Cardiac fibroblast (primary cell): ENCODE measurements around the gene ZDHHC11B.
"Not testable (repeated sequence)": the region's sequence is repeated elsewhere in the genome, so short reads cannot be mapped to it uniquely, and the experiment has no call there.

ENCODE experiments used
- DNase-seq, 2 donors: peaks; one replicate each; pipeline versions ENCODE4 v3.0.0 to v3.0.0-alpha.2; 2010; ENCODE audit warnings: low read depth in 2 of 2
- H3K4me3 ChIP-seq, 2 donors: replicated peaks in 1 of 2; 1 replicate in 1 of 2; 2 replicates in 1 of 2; pipeline ENCODE4 v1.5.1; 2011; ENCODE audit warnings: low read depth in 2 of 2, low read length in 2 of 2, mild to moderate bottlenecking in 2 of 2, moderate library complexity in 1 of 2
- TF ChIP-seq, protein P1 (sequence below): IDR thresholded peaks from one replicate; pipeline ENCODE4 v1.5.1; 2011; ENCODE audit warnings: low read depth, mild to moderate bottlenecking, low read length, inconsistent platforms

ZDHHC11B gene

GRCh38 chr5:693271-694041 lies 91.1 kb downstream of the ZDHHC11B start, which contains the start of gene TPPP:
TPPP (minus strand) TSS chr5:693352; CDS start chr5:678060, 15,292 bp downstream.
- H3K4me3 ChIP-seq = peak within 1 kb of the TSS; percentile 21 to 34
- DNase-seq = peak; percentile 49 to 58

DNA sequence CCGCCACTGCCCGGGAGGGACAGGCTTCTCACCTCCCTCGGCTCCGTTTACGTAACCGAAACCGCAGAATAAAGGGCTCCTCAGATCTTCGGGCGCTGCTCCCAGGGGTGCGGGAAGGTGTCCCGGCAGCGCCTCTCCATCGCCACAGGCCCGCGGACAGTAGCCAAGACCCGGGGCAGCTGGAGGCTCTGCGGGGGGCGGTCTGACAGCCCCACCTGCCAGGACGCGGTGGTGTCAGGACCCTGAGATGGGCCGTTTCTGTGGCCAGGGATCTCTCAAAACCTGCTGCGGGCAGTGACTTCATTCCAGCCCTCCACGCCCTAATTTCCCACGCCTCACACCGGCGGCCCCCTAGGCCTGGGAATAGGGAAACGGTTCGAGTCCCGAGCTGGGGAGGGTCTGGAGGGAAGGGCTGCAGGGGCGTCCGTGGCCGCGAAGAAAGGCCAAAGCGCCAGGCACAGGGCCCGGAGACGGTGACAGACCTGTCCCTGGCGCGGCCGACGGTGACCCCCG lies 91.9 kb downstream of the ZDHHC11B start:
- peak overlapping the region in 1 of 2 donors; percentile 21 for H3K4me3 ChIP-seq
- DNase-seq = not testable (repeated sequence)

GRCh38 chr5:691817-692528 lies 92.6 kb downstream of the ZDHHC11B start:
- DNase-seq = no peak
- H3K4me3 ChIP-seq = no peak overlapping the region
- TF ChIP-seq, protein P1, sequence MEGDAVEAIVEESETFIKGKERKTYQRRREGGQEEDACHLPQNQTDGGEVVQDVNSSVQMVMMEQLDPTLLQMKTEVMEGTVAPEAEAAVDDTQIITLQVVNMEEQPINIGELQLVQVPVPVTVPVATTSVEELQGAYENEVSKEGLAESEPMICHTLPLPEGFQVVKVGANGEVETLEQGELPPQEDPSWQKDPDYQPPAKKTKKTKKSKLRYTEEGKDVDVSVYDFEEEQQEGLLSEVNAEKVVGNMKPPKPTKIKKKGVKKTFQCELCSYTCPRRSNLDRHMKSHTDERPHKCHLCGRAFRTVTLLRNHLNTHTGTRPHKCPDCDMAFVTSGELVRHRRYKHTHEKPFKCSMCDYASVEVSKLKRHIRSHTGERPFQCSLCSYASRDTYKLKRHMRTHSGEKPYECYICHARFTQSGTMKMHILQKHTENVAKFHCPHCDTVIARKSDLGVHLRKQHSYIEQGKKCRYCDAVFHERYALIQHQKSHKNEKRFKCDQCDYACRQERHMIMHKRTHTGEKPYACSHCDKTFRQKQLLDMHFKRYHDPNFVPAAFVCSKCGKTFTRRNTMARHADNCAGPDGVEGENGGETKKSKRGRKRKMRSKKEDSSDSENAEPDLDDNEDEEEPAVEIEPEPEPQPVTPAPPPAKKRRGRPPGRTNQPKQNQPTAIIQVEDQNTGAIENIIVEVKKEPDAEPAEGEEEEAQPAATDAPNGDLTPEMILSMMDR = no peak

DNA sequence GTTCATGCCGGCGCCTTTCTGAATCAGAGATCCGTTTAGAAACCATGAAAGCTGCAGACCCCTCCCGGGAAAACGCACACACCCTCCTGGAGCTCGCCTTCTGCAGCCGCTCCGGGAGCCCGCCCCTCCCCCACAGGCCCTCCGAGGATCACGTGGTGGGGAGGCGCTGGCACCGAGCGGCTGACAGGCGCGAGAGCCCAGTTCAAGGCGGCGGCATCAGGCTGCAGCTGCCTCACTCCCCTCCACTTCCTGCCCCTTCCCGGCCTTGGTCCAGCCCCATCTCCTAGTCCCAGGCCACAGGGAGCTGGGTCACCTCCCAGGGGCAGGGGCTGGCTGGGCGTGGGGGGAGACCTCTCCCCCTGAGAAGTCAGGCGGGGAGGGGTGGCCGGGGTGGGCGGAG lies 93.5 kb downstream of the ZDHHC11B start:
- H3K4me3 ChIP-seq, DNase-seq: not testable (repeated sequence)

DNA sequence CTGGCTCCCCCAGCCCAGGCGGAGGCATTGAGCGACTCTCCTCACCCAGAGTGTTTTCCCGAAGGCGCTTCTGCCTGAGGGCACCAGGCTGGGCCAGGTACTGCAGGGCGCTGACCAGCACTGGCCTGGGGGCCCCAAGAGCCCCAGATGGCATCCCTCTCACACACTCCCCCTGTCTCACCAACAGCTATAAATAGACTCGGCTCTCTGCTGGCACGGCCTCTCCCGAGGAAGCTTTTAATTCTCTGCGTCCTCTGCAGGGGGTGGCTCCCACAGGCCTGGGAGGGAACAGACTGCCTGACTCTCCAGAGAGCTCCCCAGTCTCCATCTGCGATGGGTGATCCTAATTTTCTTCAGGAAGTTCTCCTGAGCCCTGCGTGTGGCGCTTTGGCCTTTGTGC lies 94.2 kb downstream of the ZDHHC11B start:
- not testable (repeated sequence) for H3K4me3 ChIP-seq, DNase-seq

DNA sequence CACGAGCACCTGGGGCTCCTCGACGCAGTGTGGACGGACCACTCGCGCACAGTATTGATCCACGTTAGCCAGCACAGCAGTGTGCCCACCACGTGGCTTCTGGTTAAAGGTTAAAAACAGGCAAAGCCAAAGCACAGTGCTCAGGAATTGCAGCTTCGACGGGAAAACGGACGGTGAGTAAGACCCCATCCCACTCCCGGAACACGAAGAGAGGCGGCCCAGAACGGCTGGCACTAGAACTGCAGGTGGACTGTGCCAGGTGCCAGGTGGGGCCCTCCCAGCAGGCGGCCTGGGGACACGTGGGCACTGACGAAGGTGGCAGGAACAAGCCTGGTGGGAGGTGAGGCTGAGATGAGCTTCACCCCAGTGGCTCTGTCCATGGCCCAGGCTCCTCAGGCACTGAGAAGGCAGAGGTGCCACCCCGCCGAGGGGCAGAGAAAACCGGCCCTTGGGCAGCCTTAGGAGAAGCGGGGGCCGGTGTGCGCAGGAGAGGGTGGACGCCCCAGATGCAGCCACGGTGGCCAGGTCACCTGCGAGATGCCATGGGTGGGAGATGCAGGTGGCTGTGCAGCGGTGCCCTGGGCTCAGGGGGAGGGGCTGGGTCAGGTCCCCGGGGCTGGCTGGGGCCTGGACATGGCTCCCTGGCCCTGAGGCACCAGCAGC lies 96.0 kb downstream of the ZDHHC11B start:
- DNase-seq, H3K4me3 ChIP-seq: not testable (repeated sequence)

DNA sequence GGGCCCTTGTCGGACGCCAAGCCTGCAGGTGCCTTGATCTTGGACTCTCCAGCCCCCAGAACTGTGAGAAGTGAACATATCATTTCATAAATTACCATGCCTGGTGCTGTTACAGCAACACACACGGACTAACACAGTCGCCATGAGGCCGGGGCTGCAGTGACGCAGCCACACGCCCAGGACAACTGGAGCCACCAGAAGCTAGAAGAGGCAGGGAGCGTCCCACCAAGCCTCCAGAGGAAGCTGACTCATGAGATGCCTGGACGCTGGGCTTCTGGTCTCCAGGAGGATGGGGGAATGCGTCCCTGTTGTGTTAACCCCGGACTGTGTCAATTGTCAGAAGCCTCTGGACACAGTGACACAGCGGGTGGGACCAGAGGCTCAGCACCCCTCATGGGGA lies 97.6 kb downstream of the ZDHHC11B start:
- DNase-seq, H3K4me3 ChIP-seq: not testable (repeated sequence)

DNA sequence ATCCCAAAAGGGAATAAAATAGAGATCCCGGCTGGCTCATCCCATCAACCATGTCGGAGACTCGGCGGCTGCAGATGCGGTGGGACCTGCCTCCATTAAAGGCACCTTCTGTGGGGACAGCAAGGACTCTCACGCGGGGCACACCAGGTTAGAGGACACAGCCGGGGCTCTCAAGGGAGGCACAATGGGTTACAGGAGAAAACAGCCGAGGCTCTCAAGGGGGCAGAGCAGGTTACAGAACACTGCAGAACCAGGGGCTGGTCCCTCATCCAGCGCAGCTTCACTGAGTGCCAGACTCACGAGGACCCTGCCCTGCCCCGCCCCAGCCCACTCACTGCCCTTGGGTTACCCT lies 98.4 kb downstream of the ZDHHC11B start:
- not testable (repeated sequence) for H3K4me3 ChIP-seq, DNase-seq

GRCh38 chr5:685262-686171 lies 99.0 kb downstream of the ZDHHC11B start:
- H3K4me3 ChIP-seq = no peak overlapping the region
- TF ChIP-seq, protein P1 = no peak
- DNase-seq = no peak

DNA sequence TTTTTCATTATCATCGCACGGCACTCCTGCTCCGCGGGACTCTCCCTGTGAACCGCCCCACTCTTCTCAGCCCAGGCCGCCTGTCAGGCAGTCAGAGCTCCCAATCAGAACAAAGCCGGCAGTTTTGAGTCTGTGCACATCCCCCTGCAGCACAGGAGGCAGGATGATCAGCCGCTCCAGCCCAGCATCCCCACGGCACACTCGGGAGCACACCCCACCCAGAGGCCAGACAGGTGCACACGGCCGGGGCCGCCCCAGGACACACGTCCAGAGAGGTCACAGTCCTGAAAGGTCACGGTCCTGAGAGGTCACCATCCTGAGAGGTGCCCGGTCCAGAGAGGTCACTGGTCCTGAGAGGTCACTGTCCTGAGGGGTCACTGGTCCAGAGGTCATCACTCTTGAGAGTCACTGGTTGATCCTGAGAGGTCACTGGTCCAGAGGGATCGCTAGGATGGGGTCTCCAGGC lies 99.7 kb downstream of the ZDHHC11B start:
- DNase-seq = no peak
- TF ChIP-seq, protein P1 = no peak

More for the DNA sequence above, 99.7 kb downstream of the ZDHHC11B start:
- H3K4me3 ChIP-seq = no peak overlapping the region
